HepG2 (cell line): ENCODE measurements around the gene DNASE1. TPM values are rescaled to one million over a fixed set of nuclear protein-coding genes. Genes with fewer than 3 reads are reported as not detected.

Experiments
- FOXO1 ChIP-seq: sonication (generic); formaldehyde crosslinking; IDR thresholded peaks from 2 replicates; pipeline ENCODE4 v1.4.0; 2020; ENCODE audit warnings: missing genetic modification reagents
- HOXA3 ChIP-seq: sonication (generic); formaldehyde crosslinking; IDR thresholded peaks from 2 replicates; pipeline ENCODE4 v1.5.0; 2020; ENCODE audit warnings: missing genetic modification reagents
- KDM4B ChIP-seq: sonication (generic); formaldehyde crosslinking; IDR thresholded peaks from 2 replicates; pipeline ENCODE4 v1.4.0; 2020; ENCODE audit warnings: missing genetic modification reagents
- PHF5A ChIP-seq: IDR thresholded peaks from one replicate; pipeline ENCODE4 v1.6.1; 2018; ENCODE audit warnings: low read depth, missing genetic modification reagents; ENCODE audit not compliant: unreplicated experiment
- POLR2A ChIP-seq, 2 experiments: IDR thresholded peaks; 2 replicates each; pipeline ENCODE4 v1.6.1; 2011; ENCODE audit warnings: low read depth in 2 of 2, low read length in 2 of 2, mild to moderate bottlenecking in 1 of 2, moderate library complexity in 1 of 2; ENCODE audit not compliant: insufficient read depth in 1 of 2
- SNAPC2 ChIP-seq: sonication (generic); formaldehyde crosslinking; IDR thresholded peaks from 2 replicates; pipeline ENCODE4 v1.8.1; 2022; ENCODE audit warnings: mild to moderate bottlenecking, missing genetic modification reagents
- SP5 ChIP-seq: IDR thresholded peaks from 2 replicates; pipeline ENCODE4 v1.6.1; 2016; ENCODE audit warnings: low read depth, borderline replicate concordance
- ZNF138 ChIP-seq: sonication (generic); formaldehyde crosslinking; IDR thresholded peaks from 2 replicates; pipeline ENCODE4 v1.5.0; 2020; ENCODE audit warnings: mild to moderate bottlenecking, low read depth, missing genetic modification reagents
- ZNF441 ChIP-seq: sonication (generic); formaldehyde crosslinking; IDR thresholded peaks from 2 replicates; pipeline ENCODE4 v1.7.0; 2021; ENCODE audit warnings: missing genetic modification reagents, borderline replicate concordance
- ZNF749 ChIP-seq: sonication (generic); formaldehyde crosslinking; IDR thresholded peaks from 2 replicates; pipeline ENCODE4 v1.8.0; 2022; ENCODE audit warnings: mild to moderate bottlenecking, missing genetic modification reagents, moderate library complexity, borderline replicate concordance
- ZNF839 ChIP-seq: sonication (generic); formaldehyde crosslinking; IDR thresholded peaks from 2 replicates; pipeline ENCODE4 v1.4.0; 2020; ENCODE audit warnings: missing genetic modification reagents, mild to moderate bottlenecking, borderline replicate concordance
- polyA plus RNA-seq, 8 experiments: library from polyadenylated mRNA; depleted of rRNA in 3 of 8; stranded (reverse) in 7 of 8; unstranded in 1 of 8; fragments of >200 nt; fragmentation: Illumina TruSeq in 4 of 8; extraction: Trizol in 4 of 8; gene quantifications; 2 replicates each; pipeline versions ENCODE4 v1.2.1 to v1.2.3, GENCODE V29; 2011 to 2016; ENCODE audit warnings: low read depth in 4 of 8, missing spikeins in 1 of 8, mixed read lengths in 1 of 8; ENCODE audit not compliant: insufficient read depth in 1 of 8
- total RNA-seq, 5 experiments: library from RNA; depleted of rRNA; stranded (reverse); fragments of >200 nt; fragmentation: Illumina TruSeq; extraction: Trizol; gene quantifications; 2 replicates each; pipeline ENCODE4 v1.2.3, GENCODE V29; 2016; ENCODE audit warnings: low read depth in 1 of 5
- TF ChIP-seq, protein P1 (sequence below), 2 experiments: sonication (generic) in 1 of 2; formaldehyde crosslinking in 1 of 2; IDR thresholded peaks; 2 replicates each; pipeline versions ENCODE4 v1.4.0 to v1.6.1; 2018 to 2020; ENCODE audit warnings: missing genetic modification reagents in 2 of 2, borderline replicate concordance in 1 of 2, low read depth in 1 of 2, mild to moderate bottlenecking in 1 of 2, missing biosample characterization in 1 of 2
- TF ChIP-seq, protein P2 (sequence below): IDR thresholded peaks from 2 replicates; pipeline ENCODE4 v1.6.1; 2016
- TF ChIP-seq, protein P3 (sequence below): IDR thresholded peaks from 2 replicates; pipeline ENCODE4 v1.6.1; 2016; ENCODE audit warnings: low read depth, control low read depth
- TF ChIP-seq, protein P4 (sequence below): sonication (generic); formaldehyde crosslinking; conservative IDR thresholded peaks from 2 replicates; pipeline ENCODE4 v1.4.0; 2020; ENCODE audit warnings: missing genetic modification reagents
- TF ChIP-seq, protein P5 (sequence below): sonication (generic); formaldehyde crosslinking; IDR thresholded peaks from 2 replicates; pipeline ENCODE4 v1.4.0; 2020; ENCODE audit warnings: missing genetic modification reagents
- TF ChIP-seq, protein P6 (sequence below): sonication (generic); formaldehyde crosslinking; IDR thresholded peaks from 2 replicates; pipeline ENCODE4 v1.5.0; 2020; ENCODE audit warnings: mild to moderate bottlenecking, missing genetic modification reagents, borderline replicate concordance

Gene DNASE1
- total and polyA plus RNA-seq, 2 of the 13 experiments (the other 11 are each of a cell fraction or from before 2014, with no cell fraction given): 7.1 to 11.1 TPM

DNA sequence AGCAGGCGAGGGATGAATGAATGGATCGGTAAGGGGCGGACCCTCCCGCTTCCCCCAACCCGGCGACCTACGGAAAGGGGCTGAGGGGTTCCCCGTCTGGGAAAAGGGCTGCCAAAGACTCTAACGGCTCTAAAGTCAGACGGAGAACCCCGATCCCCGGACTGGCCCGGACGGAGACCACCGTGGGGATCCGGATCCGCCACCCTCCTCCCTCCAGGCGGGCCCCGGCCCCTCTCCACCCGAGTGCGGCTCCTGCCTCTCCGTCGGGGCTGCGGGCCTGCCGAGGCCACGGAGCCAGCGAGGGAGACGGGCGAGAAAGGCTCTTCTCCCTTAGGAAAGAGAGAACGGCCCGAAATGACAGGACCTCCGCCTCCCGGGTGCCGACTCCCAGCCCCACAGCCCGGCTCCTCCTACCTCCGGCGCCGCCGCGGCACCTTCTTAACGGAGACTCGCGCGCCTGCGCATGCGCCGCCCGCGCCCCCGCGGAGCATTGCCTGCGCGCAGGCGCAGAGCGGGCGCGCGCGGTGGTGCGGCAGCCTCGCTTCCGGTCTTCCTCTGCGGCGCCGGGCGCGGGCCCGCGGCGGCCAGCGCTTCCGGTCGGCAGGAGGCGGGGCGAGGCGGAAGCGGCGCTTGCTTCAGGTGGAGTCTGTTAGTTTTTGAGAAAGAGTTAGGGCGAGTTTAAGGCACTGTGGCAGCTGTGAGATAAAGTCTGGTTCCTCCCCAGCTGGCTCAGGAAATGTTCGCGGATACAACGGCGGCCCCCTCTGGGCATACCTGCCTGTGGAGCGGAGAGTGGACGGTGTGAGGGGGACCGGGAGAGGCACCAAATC lies 43.1 kb upstream of the DNASE1 start, which contains the start of gene SLX4 (continued):
- TF ChIP-seq, protein P1, sequence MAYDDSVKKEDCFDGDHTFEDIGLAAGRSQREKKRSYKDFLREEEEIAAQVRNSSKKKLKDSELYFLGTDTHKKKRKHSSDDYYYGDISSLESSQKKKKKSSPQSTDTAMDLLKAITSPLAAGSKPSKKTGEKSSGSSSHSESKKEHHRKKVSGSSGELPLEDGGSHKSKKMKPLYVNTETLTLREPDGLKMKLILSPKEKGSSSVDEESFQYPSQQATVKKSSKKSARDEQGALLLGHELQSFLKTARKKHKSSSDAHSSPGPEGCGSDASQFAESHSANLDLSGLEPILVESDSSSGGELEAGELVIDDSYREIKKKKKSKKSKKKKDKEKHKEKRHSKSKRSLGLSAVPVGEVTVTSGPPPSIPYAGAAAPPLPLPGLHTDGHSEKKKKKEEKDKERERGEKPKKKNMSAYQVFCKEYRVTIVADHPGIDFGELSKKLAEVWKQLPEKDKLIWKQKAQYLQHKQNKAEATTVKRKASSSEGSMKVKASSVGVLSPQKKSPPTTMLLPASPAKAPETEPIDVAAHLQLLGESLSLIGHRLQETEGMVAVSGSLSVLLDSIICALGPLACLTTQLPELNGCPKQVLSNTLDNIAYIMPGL (CRISPR knock-in tag; IDR thresholded peaks at IDR 0.05; ENCODE audit: borderline replicate concordance in 1 of 2, low read depth in 1 of 2): peak; percentile 12 to 35; a peak in 2 of 4 replicates
- peak; percentile 28; the same call in 1 of the 2 replicates for TF ChIP-seq ZNF441 (CRISPR knock-in tag)
- TF ChIP-seq, protein P2, sequence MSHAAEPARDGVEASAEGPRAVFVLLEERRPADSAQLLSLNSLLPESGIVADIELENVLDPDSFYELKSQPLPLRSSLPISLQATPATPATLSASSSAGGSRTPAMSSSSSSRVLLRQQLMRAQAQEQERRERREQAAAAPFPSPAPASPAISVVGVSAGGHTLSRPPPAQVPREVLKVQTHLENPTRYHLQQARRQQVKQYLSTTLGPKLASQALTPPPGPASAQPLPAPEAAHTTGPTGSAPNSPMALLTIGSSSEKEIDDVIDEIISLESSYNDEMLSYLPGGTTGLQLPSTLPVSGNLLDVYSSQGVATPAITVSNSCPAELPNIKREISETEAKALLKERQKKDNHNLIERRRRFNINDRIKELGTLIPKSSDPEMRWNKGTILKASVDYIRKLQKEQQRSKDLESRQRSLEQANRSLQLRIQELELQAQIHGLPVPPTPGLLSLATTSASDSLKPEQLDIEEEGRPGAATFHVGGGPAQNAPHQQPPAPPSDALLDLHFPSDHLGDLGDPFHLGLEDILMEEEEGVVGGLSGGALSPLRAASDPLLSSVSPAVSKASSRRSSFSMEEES (CRISPR knock-in tag): no peak; the same call in 1 of the 2 replicates
- TF ChIP-seq ZNF839 (CRISPR knock-in tag): peak; percentile 8; the same call in 1 of the 2 replicates
- TF ChIP-seq, protein P3, sequence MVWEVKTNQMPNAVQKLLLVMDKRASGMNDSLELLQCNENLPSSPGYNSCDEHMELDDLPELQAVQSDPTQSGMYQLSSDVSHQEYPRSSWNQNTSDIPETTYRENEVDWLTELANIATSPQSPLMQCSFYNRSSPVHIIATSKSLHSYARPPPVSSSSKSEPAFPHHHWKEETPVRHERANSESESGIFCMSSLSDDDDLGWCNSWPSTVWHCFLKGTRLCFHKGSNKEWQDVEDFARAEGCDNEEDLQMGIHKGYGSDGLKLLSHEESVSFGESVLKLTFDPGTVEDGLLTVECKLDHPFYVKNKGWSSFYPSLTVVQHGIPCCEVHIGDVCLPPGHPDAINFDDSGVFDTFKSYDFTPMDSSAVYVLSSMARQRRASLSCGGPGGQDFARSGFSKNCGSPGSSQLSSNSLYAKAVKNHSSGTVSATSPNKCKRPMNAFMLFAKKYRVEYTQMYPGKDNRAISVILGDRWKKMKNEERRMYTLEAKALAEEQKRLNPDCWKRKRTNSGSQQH (CRISPR knock-in tag): peak; percentile 96
- no peak for TF ChIP-seq KDM4B (CRISPR knock-in tag)
- 0 out of 2 replicates have a peak, but pooled peaks have one; percentile 38 for TF ChIP-seq ZNF749 (CRISPR knock-in tag)
- peak; percentile 44 for TF ChIP-seq SP5
- peak; percentile 54; the same call in 1 of the 2 replicates for TF ChIP-seq HOXA3 (CRISPR knock-in tag)
- peak; percentile 19 for TF ChIP-seq FOXO1
- TF ChIP-seq, protein P4, sequence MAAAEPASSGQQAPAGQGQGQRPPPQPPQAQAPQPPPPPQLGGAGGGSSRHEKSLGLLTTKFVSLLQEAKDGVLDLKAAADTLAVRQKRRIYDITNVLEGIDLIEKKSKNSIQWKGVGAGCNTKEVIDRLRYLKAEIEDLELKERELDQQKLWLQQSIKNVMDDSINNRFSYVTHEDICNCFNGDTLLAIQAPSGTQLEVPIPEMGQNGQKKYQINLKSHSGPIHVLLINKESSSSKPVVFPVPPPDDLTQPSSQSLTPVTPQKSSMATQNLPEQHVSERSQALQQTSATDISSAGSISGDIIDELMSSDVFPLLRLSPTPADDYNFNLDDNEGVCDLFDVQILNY: no peak
- no peak for TF ChIP-seq SNAPC2 (CRISPR knock-in tag)
- TF ChIP-seq, protein P5, sequence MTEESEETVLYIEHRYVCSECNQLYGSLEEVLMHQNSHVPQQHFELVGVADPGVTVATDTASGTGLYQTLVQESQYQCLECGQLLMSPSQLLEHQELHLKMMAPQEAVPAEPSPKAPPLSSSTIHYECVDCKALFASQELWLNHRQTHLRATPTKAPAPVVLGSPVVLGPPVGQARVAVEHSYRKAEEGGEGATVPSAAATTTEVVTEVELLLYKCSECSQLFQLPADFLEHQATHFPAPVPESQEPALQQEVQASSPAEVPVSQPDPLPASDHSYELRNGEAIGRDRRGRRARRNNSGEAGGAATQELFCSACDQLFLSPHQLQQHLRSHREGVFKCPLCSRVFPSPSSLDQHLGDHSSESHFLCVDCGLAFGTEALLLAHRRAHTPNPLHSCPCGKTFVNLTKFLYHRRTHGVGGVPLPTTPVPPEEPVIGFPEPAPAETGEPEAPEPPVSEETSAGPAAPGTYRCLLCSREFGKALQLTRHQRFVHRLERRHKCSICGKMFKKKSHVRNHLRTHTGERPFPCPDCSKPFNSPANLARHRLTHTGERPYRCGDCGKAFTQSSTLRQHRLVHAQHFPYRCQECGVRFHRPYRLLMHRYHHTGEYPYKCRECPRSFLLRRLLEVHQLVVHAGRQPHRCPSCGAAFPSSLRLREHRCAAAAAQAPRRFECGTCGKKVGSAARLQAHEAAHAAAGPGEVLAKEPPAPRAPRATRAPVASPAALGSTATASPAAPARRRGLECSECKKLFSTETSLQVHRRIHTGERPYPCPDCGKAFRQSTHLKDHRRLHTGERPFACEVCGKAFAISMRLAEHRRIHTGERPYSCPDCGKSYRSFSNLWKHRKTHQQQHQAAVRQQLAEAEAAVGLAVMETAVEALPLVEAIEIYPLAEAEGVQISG: peak; percentile 62
- TF ChIP-seq, protein P6, sequence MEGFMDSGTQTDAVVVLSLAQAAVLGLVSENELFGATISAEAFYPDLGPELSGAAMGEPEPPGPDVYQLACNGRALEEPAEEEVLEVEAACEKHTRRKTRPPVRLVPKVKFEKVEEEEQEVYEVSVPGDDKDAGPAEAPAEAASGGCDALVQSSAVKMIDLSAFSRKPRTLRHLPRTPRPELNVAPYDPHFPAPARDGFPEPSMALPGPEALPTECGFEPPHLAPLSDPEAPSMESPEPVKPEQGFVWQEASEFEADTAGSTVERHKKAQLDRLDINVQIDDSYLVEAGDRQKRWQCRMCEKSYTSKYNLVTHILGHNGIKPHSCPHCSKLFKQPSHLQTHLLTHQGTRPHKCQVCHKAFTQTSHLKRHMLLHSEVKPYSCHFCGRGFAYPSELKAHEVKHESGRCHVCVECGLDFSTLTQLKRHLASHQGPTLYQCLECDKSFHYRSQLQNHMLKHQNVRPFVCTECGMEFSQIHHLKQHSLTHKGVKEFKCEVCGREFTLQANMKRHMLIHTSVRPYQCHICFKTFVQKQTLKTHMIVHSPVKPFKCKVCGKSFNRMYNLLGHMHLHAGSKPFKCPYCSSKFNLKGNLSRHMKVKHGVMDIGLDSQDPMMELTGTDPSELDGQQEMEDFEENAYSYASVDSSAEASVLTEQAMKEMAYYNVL (CRISPR knock-in tag): peak; percentile 61; the same call in 1 of the 2 replicates
- no peak for TF ChIP-seq PHF5A
- TF ChIP-seq ZNF138: peak; percentile 31; the same call in 1 of the 2 replicates
- peak in 1 of 2 experiments; percentile 79; a peak in 2 of 4 replicates for TF ChIP-seq POLR2A (IDR thresholded peaks at IDR 0.05; ENCODE audit: insufficient read depth in 1 of 2, low read depth in 2 of 2, low read length in 2 of 2)
